Peyer's patch (tissue), 4 donors: ENCODE data around the gene CCDC122.

Source experiments
- POLR2A ChIP-seq, 2 donors: fragments of 450-650 bp; IDR thresholded peaks; one replicate each; pipeline ENCODE4 v1.5.1; 2017; ENCODE audit warnings: antibody characterized with exemption in 2 of 2, mild to moderate bottlenecking in 2 of 2, moderate library complexity in 2 of 2
- TF ChIP-seq, protein P1 (sequence below), 6 experiments: fragments of 450-650 bp in 4 of 6; fragments of 200-600 bp in 2 of 6; sonication (generic) in 1 of 6; IDR thresholded peaks; one replicate each; pipeline ENCODE4 v1.5.1; 2017 to 2019; ENCODE audit warnings: antibody characterized with exemption in 6 of 6, mild to moderate bottlenecking in 3 of 6, moderate library complexity in 1 of 6

DNA sequence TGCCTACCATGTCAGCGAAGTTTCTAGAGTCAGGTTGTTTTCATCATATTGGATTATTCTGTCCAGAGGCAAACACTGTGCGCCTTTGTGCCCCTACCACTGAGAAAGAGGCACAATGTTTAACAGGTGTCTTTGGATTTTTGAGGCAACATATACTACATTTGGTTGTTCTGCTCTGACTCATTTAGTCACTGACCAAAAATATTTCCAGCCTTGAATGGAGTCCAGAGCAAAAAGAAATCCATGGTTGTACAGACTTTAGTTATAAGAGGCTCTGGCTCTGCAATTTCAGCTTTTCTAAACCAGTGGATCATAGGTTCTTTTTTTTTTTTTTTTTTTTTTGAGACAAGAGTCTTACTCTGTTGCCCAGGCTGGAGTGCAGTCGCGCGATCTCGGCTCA lies 35.9 kb upstream of the CCDC122 start:
- TF ChIP-seq, protein P1, sequence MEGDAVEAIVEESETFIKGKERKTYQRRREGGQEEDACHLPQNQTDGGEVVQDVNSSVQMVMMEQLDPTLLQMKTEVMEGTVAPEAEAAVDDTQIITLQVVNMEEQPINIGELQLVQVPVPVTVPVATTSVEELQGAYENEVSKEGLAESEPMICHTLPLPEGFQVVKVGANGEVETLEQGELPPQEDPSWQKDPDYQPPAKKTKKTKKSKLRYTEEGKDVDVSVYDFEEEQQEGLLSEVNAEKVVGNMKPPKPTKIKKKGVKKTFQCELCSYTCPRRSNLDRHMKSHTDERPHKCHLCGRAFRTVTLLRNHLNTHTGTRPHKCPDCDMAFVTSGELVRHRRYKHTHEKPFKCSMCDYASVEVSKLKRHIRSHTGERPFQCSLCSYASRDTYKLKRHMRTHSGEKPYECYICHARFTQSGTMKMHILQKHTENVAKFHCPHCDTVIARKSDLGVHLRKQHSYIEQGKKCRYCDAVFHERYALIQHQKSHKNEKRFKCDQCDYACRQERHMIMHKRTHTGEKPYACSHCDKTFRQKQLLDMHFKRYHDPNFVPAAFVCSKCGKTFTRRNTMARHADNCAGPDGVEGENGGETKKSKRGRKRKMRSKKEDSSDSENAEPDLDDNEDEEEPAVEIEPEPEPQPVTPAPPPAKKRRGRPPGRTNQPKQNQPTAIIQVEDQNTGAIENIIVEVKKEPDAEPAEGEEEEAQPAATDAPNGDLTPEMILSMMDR (IDR thresholded peaks at IDR 0.05): no peak
- TF ChIP-seq POLR2A (IDR thresholded peaks at IDR 0.05): no peak
